ENCODE data around the gene TICAM2.

TICAM2 gene

DNA sequence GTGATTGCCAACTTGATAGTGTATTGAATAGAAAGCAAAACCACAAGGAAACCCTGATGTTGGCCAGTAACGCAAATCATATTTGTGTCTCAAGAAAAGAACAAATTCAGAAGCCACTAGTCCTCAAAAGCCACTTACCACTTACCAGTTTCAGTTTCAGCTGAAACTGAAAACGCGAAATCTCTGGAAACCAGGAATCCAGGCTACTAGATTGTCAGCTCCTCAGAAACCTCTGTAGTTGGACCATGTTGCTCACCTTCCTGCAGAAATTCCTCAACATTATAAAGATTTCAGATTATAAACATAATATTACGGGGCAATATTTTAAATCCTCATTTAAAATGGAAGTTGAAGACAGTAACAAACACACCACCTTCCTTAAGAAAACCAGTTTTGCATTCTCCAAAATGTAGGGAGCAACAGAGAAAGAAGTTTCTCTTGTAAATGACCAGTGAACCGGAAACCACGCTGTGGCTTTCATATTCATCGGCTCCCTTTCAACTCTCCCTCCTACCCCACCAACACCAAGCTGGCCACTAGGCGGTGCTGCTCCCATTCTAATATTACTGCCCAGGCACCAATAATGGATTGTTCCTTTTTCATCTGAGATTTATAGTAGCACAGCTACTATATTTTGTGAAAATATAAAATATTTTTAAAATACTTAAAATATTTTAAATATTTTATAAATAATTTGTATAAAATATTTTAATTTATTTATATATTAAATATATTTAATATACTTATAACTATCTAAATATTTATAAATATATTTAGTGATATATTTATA is 32.3 kb upstream of the TICAM2 start:
- Histone ChIP-seq H3K4me3 (ENCODE audit: low read depth in 1 of 2, low read length in 2 of 2) (peak overlapping the region; percentile 53 to 76), H3K4me1 (ENCODE audit: control insufficient read depth in 1 of 2, insufficient read depth in 2 of 2, low read length in 2 of 2) (peaks cover 3 to 11% of the 10 kb centered on the region in 2 donors), H3K27ac (ENCODE audit: low read depth, low read length) (peak overlapping the region; percentile 41), H3K27me3 (ENCODE audit: control insufficient read depth in 1 of 2, insufficient read depth in 2 of 2, low read length in 2 of 2) (no peaks in the 10 kb centered on the region), H3K9me3 (ENCODE audit: control insufficient read depth in 1 of 2, low read length in 2 of 2) (no peaks in the 10 kb centered on the region), H3K36me3 (ENCODE audit: control insufficient read depth in 1 of 2, insufficient read depth in 2 of 2, low read length in 2 of 2) (no peaks in the 10 kb centered on the region), H3K9ac (ENCODE audit: low read depth in 1 of 2, low read length in 2 of 2) (peak overlapping the region; percentile 2 to 65)

DNA sequence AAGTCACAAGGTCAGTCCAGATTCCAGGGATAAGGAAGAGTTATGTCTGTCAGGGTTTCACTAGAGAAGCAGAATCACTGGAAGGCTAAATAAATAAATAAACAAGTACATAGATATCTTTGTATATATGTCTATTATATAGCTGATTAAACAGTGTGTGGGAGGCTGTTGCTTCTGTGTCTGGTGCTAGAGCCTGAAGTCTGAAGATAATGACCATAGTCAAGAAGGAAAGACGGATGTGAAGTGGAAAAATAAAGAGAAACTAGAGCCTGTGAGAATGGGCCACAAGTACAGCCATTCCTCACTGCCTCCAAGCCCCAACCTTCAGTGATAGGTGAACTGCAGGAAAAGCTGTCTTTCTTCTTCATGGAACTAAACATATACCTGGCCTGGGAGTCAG is 27.6 kb upstream of the TICAM2 start:
- Histone ChIP-seq H3K9me3 (ENCODE audit: control insufficient read depth in 1 of 2, low read length in 2 of 2) (no peaks in the 10 kb centered on the region), H3K4me3 (ENCODE audit: low read depth in 1 of 2, low read length in 2 of 2) (no peak overlapping the region), H3K27ac (ENCODE audit: low read depth, low read length) (no peak overlapping the region), H3K27me3 (ENCODE audit: control insufficient read depth in 1 of 2, insufficient read depth in 2 of 2, low read length in 2 of 2) (no peaks in the 10 kb centered on the region), H3K9ac (ENCODE audit: low read depth in 1 of 2, low read length in 2 of 2) (no peak overlapping the region), H3K4me1 (ENCODE audit: control insufficient read depth in 1 of 2, insufficient read depth in 2 of 2, low read length in 2 of 2) (peaks cover 6 to 14% of the 10 kb centered on the region in 2 donors), H3K36me3 (ENCODE audit: control insufficient read depth in 1 of 2, insufficient read depth in 2 of 2, low read length in 2 of 2) (no peaks in the 10 kb centered on the region)

DNA sequence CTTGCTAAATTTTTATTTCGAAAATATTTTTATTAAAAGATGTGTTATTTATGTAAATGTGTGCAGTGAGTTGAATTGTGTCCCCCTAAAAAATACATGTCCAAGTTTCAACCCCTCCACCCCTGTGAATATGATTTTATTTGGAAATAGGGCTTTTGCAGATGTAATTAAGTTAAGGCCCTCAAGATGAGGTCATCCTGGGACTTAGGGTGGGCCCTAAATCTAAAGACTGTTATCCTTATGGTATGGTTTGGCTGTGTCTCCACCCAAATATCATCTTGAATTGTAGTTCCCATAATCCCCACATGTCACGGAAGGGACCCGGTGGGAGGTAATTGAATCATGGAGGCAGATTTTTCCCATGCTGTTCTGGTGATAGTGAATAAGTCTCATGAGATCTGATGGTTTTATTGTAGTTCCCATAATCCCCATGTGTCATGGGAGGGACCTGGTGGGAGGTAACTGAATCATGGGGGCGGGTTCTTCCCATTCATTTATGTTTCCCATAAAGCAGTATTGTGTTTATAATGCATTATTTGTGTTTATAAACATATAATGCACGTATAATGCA is 25.1 kb upstream of the TICAM2 start:
- H3K4me3 ChIP-seq (ENCODE audit: low read depth in 1 of 2, low read length in 2 of 2): no peak overlapping the region
- H3K4me1 ChIP-seq (ENCODE audit: control insufficient read depth in 1 of 2, insufficient read depth in 2 of 2, low read length in 2 of 2): peaks cover 28% of the 10 kb centered on the region in 2 donors
- no peak overlapping the region for H3K27ac ChIP-seq (ENCODE audit: low read depth, low read length)
- no peak overlapping the region for H3K9ac ChIP-seq (ENCODE audit: low read depth in 1 of 2, low read length in 2 of 2)
- no peaks in the 10 kb centered on the region for H3K27me3 ChIP-seq (ENCODE audit: control insufficient read depth in 1 of 2, insufficient read depth in 2 of 2, low read length in 2 of 2)
- no peaks in the 10 kb centered on the region for H3K9me3 ChIP-seq (ENCODE audit: control insufficient read depth in 1 of 2, low read length in 2 of 2)
- no peaks in the 10 kb centered on the region for H3K36me3 ChIP-seq (ENCODE audit: control insufficient read depth in 1 of 2, insufficient read depth in 2 of 2, low read length in 2 of 2)

DNA sequence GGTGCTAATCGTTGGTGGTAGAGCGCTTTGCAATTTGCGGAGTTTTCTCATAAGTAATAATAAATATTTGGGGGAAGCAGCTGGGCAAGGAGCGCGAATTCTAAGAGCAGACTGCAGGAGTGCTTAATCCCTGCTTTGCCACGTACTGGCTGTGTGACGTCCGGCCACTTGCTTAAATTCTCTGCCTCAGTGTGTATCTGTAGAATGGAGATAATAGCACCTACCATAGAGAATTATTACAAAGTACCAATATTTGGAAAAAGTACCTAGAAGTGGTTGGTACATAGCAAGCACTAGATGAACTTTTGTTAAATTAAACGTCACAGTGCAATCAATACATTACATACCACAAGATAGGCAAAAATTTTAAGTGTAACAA is 24.2 kb upstream of the TICAM2 start:
- H3K9me3 ChIP-seq (ENCODE audit: control insufficient read depth in 1 of 2, low read length in 2 of 2): no peaks in the 10 kb centered on the region
- H3K27ac ChIP-seq (ENCODE audit: low read depth, low read length): no peak overlapping the region
- peak overlapping the region; percentile 68 to 82 for H3K4me3 ChIP-seq (ENCODE audit: low read depth in 1 of 2, low read length in 2 of 2)
- H3K4me1 ChIP-seq (ENCODE audit: control insufficient read depth in 1 of 2, insufficient read depth in 2 of 2, low read length in 2 of 2): peaks cover 35 to 36% of the 10 kb centered on the region in 2 donors
- H3K36me3 ChIP-seq (ENCODE audit: control insufficient read depth in 1 of 2, insufficient read depth in 2 of 2, low read length in 2 of 2): peaks cover 0 to 3% of the 10 kb centered on the region in 2 donors
- peak overlapping the region; percentile 73 to 99 for H3K9ac ChIP-seq (ENCODE audit: low read depth in 1 of 2, low read length in 2 of 2)
- no peaks in the 10 kb centered on the region for H3K27me3 ChIP-seq (ENCODE audit: control insufficient read depth in 1 of 2, insufficient read depth in 2 of 2, low read length in 2 of 2)

DNA sequence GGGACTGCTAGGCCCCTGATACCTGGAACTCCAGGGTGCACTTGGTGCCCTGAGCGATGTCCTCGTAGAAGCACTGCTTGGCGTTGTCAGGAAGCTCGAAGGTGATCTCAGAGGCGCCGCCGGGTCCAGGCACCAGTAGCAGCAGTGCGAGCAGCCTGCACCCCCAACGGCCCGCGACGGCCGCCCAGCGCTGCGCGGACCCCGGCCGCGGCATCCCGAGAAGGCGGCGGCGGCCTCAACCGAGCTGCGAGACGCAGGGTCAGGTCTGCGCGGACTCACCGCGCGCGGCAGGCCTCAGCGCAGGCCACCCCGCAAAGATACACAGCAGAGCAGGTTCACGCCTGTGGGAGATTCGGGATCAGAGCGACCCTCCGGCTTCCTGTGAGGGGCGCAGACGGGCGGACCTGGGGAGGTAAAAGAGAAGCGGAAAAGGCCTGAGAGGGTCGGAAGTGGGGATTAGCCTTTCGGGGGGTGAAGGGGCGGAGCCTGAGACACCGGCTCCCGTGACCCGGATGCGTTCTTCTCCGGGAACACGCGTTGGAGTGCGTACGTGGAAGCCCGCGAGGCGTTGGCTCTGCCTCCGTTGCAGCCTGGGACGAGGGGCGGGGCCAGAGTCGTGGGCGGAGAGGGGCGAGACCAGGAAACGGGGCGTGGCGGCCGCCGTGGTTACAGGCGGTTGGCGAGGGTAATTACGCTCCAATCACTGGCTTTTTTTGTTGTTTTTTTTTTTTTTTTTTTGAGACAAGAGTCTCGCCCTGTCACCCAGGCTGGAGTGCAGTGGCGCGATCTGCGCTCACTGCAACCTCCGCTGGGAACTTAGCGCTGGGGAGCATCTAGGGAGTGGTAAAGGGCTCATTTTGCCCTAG is 23.5 kb upstream of the TICAM2 start, which contains the start of gene TMED7:
Gene TMED7, minus strand, starts transcription at position 458 of the 866 bp plus-strand sequence. Its CDS starts 244 bp downstream, at position 214.
- no peaks in the 10 kb centered on the region for H3K27me3 ChIP-seq (ENCODE audit: control insufficient read depth in 1 of 2, insufficient read depth in 2 of 2, low read length in 2 of 2)
- H3K9me3 ChIP-seq (ENCODE audit: control insufficient read depth in 1 of 2, low read length in 2 of 2): no peaks in the 10 kb centered on the region
- peaks cover 0 to 3% of the 10 kb centered on the region in 2 donors for H3K36me3 ChIP-seq (ENCODE audit: control insufficient read depth in 1 of 2, insufficient read depth in 2 of 2, low read length in 2 of 2)
- H3K9ac ChIP-seq (ENCODE audit: low read depth in 1 of 2, low read length in 2 of 2): peak within 1 kb of the TSS; percentile 89 to 99
- H3K4me3 ChIP-seq (ENCODE audit: low read depth in 1 of 2, low read length in 2 of 2): peak within 1 kb of the TSS; percentile 92 to 93
- peaks cover 37 to 38% of the 10 kb centered on the region in 2 donors for H3K4me1 ChIP-seq (ENCODE audit: control insufficient read depth in 1 of 2, insufficient read depth in 2 of 2, low read length in 2 of 2)
- H3K27ac ChIP-seq (ENCODE audit: low read depth, low read length): peak within 1 kb of the TSS; percentile 94

DNA sequence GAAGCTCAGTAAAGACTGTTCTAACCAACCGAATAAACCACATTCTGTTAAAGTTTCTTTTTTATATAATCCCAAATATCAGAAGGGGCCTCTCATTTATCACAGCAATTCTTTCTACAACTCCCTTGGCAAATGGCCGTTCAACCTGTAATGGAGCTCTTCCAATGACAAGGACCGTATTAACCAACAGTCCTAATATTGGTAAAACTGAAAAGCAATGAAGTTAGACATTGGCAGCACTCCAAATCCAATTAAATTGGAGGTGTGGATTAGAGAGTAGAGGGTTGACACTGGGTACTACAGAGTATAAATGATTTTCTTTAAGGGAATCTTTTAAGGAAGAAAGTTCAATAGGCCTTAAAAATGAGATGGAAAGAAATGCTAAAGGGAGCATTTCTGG is 22.7 kb upstream of the TICAM2 start:
- no peaks in the 10 kb centered on the region for H3K27me3 ChIP-seq (ENCODE audit: control insufficient read depth in 1 of 2, insufficient read depth in 2 of 2, low read length in 2 of 2)
- peak overlapping the region; percentile 92 to 93 for H3K4me3 ChIP-seq (ENCODE audit: low read depth in 1 of 2, low read length in 2 of 2)
- H3K36me3 ChIP-seq (ENCODE audit: control insufficient read depth in 1 of 2, insufficient read depth in 2 of 2, low read length in 2 of 2): peaks cover 2 to 9% of the 10 kb centered on the region in 2 donors
- no peaks in the 10 kb centered on the region for H3K9me3 ChIP-seq (ENCODE audit: control insufficient read depth in 1 of 2, low read length in 2 of 2)
- H3K27ac ChIP-seq (ENCODE audit: low read depth, low read length): peak overlapping the region; percentile 94
- peaks cover 37 to 38% of the 10 kb centered on the region in 2 donors for H3K4me1 ChIP-seq (ENCODE audit: control insufficient read depth in 1 of 2, insufficient read depth in 2 of 2, low read length in 2 of 2)
- H3K9ac ChIP-seq (ENCODE audit: low read depth in 1 of 2, low read length in 2 of 2): peak overlapping the region; percentile 89 to 99

DNA sequence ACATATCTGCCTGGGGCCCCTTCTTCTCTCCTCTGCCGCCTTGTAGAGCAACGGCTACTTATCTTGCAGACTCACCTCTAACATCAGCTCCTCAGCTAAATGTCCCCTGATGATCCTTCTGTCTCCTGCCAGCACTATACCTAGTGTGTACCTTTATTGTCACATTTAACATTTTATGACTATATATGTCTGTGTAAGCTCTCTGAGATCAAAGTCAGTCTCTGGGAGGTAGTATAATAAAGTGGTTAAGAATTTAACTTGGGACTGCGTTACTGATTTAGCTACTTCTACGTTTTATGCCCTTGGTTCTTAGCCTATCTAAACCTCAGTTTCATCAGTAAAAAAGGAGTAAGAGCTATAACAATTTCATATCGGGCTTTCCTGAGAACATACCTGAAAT is 21.4 kb upstream of the TICAM2 start:
- Histone ChIP-seq H3K9me3 (ENCODE audit: control insufficient read depth in 1 of 2, low read length in 2 of 2) (no peaks in the 10 kb centered on the region), H3K36me3 (ENCODE audit: control insufficient read depth in 1 of 2, insufficient read depth in 2 of 2, low read length in 2 of 2) (peaks cover 7 to 21% of the 10 kb centered on the region in 2 donors), H3K4me3 (ENCODE audit: low read depth in 1 of 2, low read length in 2 of 2) (peak overlapping the region; percentile 92 to 93), H3K27me3 (ENCODE audit: control insufficient read depth in 1 of 2, insufficient read depth in 2 of 2, low read length in 2 of 2) (no peaks in the 10 kb centered on the region), H3K9ac (ENCODE audit: low read depth in 1 of 2, low read length in 2 of 2) (peak overlapping the region; percentile 14 to 99), H3K27ac (ENCODE audit: low read depth, low read length) (no peak overlapping the region), H3K4me1 (ENCODE audit: control insufficient read depth in 1 of 2, insufficient read depth in 2 of 2, low read length in 2 of 2) (peaks cover 37 to 38% of the 10 kb centered on the region in 2 donors)

DNA sequence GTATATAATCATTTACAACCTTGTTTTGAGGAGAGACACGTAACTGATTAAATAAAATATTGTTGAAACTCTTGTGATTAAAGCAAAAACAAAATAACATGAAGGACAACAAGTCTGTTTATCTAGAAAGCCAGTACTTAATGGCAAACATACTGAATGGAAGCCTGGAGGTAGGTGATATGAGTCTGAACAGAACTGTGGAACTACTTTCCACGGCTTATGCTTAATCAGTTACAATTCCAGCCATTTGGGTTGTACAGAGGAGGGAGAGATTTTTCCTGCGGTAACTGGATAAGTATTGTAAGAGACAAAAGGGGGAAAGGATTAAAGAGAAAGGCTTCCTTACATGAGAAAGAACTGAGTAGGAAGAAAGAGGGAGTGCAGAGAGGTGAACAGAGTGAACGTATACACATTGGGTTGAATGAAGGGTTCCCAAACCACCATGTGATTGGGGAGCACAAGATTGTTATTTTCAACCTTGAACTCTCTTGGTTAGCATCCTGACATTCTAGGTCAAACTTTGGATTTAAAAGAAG is 19.2 kb upstream of the TICAM2 start:
- no peaks in the 10 kb centered on the region for H3K9me3 ChIP-seq (ENCODE audit: control insufficient read depth in 1 of 2, low read length in 2 of 2)
- H3K36me3 ChIP-seq (ENCODE audit: control insufficient read depth in 1 of 2, insufficient read depth in 2 of 2, low read length in 2 of 2): peaks cover 7 to 28% of the 10 kb centered on the region in 2 donors
- H3K9ac ChIP-seq (ENCODE audit: low read depth in 1 of 2, low read length in 2 of 2): no peak overlapping the region
- H3K4me1 ChIP-seq (ENCODE audit: control insufficient read depth in 1 of 2, insufficient read depth in 2 of 2, low read length in 2 of 2): peaks cover 40% of the 10 kb centered on the region in 2 donors
- H3K27me3 ChIP-seq (ENCODE audit: control insufficient read depth in 1 of 2, insufficient read depth in 2 of 2, low read length in 2 of 2): no peaks in the 10 kb centered on the region
- H3K4me3 ChIP-seq (ENCODE audit: low read depth in 1 of 2, low read length in 2 of 2): no peak overlapping the region
- no peak overlapping the region for H3K27ac ChIP-seq (ENCODE audit: low read depth, low read length)

DNA sequence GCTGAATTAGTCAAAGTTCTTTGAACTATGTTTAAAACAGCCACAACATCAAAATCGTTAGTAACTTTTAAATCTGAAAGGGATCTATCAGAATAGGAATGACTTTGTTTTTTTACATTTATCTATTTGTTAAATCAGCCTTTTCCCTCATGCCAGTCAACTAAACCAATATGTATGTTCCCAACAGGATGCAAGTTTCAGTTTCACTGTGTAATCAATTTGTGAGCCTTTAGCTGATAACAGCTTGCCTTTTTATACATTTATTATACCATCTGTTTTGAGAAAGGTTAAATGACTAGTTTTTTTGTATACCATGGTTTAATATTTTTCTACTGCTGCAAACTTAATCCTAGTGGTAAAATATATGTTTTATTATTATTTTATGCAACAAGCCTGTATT is 14.6 kb upstream of the TICAM2 start:
- peaks cover 24 to 49% of the 10 kb centered on the region in 2 donors for H3K36me3 ChIP-seq (ENCODE audit: control insufficient read depth in 1 of 2, insufficient read depth in 2 of 2, low read length in 2 of 2)
- peaks cover 8 to 10% of the 10 kb centered on the region in 2 donors for H3K4me1 ChIP-seq (ENCODE audit: control insufficient read depth in 1 of 2, insufficient read depth in 2 of 2, low read length in 2 of 2)
- no peaks in the 10 kb centered on the region for H3K27me3 ChIP-seq (ENCODE audit: control insufficient read depth in 1 of 2, insufficient read depth in 2 of 2, low read length in 2 of 2)
- no peak overlapping the region for H3K27ac ChIP-seq (ENCODE audit: low read depth, low read length)
- no peaks in the 10 kb centered on the region for H3K9me3 ChIP-seq (ENCODE audit: control insufficient read depth in 1 of 2, low read length in 2 of 2)
- H3K4me3 ChIP-seq (ENCODE audit: low read depth in 1 of 2, low read length in 2 of 2): no peak overlapping the region
- no peak overlapping the region for H3K9ac ChIP-seq (ENCODE audit: low read depth in 1 of 2, low read length in 2 of 2)
